HS-27A (cell line): ENCODE results near the gene SLC50A1.

Experiments used
- DNase-seq: peaks from one replicate; pipeline ENCODE4 v3.0.0-alpha.2; 2012; ENCODE audit warnings: low read depth, missing footprints

The SLC50A1 gene

DNA sequence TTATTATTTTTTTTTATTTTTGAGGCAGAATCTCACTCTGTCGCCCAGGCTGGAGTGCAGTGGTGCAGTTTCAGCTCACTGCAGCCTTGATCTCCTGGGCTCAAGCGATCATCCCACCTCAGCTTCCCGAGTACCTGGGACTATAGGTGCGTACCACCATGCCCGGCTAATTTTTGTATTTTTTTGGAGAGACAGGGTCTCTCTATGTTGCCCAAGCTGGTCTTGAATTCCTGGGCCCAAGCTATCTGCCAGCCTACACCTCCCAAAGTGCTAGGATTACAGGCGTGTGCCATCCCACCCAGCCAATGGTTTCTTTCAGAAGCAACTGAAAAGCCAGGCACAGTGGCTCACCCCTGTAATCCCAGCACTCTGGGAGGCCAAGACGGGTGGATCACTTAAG, 35.2 kb downstream of the SLC50A1 start:
- no peak for DNase-seq

DNA sequence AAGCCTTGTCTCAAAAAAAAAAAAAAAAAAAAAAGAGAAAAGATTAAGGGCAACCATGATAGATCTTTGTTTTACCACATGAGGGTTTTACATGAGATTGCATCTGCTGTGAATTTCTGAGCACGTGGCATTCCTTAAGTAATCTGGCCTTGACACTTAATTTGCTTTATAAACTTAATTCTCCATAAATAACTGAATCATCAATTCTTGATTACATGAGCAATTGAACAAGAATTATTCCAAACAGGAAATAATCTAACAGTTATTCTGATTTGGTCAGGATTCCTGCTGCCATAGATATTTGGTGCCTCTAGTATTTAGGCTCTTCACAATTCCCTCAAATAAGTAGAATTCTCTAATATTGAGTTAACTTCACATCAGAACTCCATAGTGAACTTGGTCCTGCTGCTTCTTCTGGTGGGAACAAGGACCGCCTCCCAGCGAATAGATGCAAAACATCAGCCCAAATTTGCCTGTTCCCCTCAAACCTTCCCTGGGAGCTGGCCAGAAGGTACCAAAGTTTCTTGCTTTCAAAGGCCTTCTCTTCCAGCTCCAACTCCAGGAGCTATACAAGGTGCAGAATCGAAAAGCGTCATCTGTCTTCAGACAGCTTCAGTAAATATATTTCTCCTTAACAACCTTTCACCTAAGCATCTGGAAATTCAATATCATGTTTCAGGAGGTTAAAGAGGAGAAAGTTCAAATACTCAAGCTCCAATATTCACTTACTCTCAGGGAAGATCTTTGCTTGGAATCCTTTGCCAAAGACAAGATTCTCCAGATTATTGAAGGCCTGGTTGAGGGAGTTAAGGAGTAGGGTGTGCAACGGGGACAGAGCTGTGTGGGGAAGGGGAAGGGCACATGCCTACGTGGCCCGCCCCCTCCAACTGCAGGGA, 36.4 kb downstream of the SLC50A1 start:
- DNase-seq = no peak

DNA sequence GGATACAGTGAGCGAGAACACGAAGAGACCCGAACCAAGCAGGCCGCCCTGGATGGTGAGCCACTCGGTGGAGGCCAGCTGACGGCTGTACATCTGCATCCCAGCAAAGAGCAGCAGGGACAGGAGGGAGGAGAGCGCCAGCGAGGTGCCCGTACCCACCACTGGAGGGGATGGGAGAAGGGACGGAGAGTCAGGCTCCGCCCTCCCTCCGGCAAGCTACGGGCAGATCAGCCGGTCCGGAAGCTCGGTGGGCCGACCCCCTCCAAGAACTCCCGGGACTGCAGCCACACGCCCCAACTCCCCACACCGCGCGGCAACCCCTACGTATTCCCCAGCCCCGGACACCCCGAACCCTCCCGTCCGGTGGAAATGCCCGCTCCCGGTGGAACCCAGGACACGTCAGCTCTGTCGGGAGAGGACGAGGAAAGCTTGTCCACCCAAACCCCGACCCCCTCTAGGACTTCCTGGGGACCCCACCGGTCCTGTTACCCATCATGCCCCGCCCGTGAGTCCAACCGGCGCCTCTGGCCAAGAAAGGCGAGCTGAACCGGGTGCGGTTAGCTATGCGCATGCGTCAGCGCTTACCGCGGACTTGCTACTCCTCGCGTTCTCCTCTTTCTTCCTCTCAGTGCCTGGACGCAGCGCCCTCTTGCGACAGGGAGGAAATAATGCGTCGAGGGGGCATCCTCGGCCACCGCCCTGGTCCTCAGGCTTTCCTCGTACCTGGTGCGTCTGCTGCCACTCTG, 37.3 kb downstream of the SLC50A1 start, which contains the start of gene KRTCAP2:
Gene KRTCAP2 (minus strand): TSS at position 573 of the 746 bp plus-strand sequence. CDS start 80 bp downstream, at position 493.
- DNase-seq = peak; percentile 85

DNA sequence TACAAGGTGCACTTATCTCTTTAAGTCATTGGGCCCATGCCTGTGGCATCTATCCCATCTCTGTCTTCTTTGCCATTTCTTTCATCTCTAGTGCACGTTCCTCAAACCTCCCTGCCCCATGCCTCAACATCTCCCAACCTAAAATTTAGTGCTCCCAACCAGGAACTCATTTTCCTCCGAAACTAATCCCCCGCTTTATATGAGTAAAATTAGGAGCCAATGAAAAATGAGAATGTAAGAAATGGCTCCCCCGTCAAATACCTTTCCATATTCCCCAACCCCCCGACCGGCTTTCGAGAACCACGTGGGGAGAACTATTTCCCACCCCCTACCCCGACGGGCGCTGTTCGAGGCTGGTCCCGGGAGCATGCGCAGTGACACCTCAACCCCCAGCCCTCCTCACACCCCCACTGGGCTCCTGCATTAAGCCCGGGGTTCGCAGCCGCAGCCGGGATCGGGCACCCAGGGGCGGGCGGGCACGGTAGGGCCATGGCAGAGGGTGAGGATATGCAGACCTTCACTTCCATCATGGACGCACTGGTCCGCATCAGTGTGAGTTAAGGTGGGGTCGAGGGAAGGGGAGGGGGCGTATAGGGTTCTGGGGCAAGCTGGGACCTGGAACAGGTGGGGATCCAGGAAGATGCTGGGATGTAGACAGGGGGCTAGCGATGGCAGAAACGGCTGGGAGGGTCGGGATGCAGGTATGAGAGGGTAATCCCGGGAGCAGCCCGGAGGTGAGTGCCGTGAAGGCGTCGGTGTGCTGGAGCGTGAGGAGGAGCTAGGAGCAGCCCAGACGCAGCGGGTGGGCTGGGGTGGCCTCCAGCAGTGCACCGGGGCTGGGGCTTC, 38.0 kb downstream of the SLC50A1 start, which contains the start of gene TRIM46:
Gene TRIM46 (plus strand): TSS at position 372 of the 846 bp plus-strand sequence. CDS start 118 bp downstream, at position 490.
- DNase-seq = peak; percentile 20

DNA sequence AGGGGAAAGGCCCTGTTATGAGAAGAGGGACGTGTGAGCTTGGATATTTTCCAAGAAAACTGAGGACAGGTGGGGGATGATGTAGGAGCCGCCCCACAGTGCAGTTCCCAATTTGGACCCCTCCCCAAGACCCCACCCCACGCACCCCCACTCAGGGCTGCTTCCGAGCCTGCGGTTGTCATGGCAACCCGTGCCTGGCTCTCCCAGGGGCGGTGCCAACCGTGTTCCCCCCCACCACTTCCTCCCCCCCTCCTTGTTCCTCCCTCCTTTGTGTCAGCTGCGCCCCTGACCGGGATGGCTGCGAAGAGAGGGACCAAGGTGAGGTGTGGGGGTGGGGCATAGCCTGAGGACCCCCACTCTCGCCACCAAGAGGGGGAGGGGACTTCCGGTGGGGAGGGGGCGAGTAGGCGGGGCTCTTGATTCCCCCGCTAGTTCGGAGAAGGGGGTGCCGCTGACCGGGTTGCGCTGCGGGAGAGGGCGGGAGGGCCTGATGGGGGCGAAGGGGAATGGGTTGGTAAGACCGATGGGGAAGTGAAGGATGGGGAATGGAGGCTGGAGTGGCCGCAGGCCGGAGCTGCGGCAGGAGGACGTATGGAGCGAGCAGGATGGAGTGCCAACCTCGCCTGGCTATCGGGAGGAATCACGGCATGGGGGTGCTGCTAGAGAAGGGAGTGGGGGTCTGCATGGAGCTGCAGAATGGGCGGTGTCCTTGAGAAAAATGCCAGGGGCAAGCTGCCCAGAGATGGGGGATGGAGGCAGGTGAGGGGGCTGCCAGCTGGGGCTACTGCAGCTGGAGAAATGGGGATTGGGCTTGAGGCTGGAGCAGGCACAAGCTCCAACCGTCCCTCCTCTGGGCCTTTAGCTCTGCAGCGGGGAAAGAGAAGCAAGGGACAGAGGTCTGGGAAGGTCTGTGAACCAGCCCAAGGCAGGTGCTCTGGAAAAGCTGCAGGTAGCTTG, 39.0 kb downstream of the SLC50A1 start:
- DNase-seq = no peak

DNA sequence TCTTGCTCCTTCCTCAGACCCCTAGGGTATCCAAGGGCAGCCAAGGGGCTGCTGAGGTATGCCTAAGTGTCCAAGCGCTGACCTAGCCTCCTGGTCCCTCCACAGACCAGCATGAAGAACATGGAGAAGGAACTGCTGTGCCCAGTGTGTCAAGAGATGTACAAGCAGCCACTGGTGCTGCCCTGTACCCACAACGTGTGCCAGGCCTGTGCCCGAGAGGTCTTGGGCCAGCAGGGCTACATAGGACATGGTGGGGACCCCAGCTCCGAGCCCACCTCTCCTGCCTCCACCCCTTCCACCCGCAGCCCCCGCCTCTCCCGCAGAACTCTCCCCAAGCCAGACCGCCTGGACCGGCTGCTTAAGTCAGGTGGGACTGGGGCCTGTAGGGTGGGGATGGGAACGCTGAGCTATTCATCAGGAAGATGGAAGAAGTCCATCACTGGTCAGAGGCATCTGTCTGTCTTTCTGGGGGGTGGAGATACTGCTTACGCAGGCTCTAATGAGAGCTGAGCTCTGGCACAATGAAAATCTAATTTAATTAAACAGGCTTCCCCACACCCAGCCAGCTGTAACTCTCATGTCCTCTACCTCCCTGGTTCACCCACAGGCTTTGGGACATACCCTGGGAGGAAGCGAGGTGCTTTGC, 39.8 kb downstream of the SLC50A1 start:
- DNase-seq = no peak

DNA sequence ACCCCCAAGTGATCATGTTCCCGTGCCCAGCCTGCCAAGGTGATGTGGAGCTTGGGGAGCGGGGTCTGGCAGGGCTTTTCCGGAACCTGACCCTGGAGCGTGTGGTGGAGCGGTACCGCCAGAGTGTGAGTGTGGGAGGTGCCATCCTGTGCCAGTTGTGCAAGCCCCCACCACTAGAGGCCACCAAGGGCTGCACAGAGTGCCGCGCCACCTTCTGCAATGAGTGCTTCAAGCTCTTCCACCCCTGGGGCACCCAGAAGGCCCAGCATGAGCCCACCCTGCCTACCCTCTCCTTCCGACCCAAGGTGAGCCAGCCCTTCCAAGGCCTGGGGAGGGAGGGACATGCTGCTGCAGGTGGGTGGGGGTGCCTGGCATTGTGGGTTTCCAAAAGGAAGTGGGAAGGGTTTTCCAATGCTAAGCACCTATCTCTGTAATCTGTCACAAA, 40.3 kb downstream of the SLC50A1 start:
- no peak for DNase-seq

DNA sequence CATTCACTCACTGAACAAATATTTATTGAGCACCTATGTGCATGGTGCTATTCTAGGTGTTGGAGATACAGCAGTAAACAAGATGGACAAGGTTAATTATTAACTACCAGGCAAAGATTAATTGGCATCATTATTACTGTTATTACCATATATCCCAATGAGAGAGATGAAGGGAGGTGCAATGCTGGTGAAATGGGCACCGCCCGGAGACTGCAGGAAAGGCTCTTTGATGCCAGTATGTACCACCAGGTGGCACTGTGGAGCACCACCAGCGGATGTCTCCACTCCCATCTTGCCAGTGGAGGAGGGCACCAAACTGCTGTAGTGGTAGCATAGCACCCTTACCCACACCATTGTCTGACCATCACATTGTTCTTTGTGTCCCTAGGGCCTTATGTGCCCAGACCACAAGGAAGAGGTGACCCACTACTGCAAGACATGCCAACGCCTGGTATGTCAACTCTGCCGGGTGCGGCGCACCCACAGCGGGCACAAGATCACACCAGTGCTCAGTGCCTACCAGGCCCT, 41.0 kb downstream of the SLC50A1 start:
- DNase-seq = peak; percentile 36

DNA sequence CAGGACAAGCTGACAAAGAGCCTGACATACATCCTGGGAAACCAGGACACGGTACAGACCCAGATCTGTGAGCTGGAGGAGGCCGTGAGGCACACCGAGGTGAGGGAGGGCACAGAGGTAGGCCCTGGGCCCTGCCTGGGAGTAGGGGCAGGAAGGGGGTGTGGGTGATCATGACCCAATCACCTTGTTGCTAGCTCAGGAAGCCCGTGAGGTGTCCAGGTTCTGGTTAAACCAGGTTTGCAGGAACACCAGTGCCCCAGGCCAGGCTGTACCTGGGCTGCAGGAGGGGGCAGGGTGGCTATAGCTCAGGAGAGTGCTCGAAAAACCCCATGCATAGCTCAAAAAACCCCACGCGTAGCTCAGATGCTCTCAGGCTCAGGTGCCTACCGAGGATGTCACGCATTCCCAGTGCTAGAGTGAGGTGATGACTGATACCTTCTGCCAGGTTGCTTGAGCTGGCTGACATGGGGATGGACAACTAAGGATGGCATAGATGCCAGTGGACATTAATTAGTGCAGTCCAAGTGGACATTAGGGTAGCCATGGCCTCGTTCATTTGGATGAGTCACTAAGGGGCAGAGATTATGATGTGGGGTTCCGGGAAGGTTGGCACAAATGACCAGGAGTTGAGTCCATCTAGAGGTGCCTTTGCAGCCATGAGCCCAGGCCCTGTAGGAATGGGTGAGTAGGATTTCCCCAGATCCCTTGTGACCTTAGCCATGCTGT, 41.7 kb downstream of the SLC50A1 start:
- no peak for DNase-seq

DNA sequence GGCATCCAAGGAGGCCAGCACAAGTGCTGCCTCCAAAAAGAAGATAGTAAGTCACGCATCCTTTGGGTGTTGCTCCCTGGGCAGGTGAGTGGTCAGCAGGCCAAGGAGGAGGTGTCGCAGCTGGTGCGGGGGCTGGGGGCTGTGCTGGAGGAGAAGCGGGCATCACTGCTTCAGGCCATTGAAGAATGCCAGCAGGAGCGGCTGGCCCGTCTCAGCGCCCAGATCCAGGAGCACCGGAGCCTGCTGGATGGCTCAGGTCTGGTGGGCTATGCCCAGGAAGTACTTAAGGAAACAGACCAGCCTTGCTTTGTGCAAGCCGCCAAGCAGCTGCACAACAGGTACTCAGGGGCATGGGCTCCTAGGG, 42.2 kb downstream of the SLC50A1 start:
- DNase-seq = no peak

DNA sequence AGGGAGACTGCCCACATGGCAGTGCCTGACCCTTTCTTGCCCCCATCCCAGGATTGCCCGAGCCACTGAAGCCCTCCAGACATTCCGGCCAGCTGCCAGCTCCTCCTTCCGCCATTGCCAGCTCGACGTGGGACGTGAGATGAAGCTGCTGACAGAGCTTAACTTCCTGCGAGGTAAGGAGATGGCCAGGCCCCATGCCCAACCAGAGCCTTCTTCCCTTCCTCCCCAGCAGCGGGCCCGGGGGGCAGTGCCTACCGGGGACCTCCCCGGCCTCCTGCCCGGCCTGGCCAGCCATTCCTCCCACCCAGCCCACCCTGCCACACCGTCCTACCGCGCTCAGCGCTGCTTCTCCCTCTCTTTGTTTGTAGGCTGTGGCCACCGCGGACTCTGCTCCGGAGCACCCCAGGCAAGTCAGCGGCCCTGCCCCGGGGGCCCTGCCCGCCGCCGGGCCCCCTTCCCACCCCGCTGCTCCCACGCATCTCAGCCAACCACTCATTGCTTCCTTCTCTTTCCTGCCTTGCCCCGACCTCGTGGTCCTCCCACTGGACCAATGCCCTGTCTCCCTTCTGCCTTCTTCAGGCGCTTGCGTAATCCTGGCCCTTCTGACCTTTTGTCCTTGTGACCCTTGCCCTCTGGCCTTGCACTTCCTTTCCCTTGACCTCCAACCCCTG, 42.9 kb downstream of the SLC50A1 start:
- no peak for DNase-seq

DNA sequence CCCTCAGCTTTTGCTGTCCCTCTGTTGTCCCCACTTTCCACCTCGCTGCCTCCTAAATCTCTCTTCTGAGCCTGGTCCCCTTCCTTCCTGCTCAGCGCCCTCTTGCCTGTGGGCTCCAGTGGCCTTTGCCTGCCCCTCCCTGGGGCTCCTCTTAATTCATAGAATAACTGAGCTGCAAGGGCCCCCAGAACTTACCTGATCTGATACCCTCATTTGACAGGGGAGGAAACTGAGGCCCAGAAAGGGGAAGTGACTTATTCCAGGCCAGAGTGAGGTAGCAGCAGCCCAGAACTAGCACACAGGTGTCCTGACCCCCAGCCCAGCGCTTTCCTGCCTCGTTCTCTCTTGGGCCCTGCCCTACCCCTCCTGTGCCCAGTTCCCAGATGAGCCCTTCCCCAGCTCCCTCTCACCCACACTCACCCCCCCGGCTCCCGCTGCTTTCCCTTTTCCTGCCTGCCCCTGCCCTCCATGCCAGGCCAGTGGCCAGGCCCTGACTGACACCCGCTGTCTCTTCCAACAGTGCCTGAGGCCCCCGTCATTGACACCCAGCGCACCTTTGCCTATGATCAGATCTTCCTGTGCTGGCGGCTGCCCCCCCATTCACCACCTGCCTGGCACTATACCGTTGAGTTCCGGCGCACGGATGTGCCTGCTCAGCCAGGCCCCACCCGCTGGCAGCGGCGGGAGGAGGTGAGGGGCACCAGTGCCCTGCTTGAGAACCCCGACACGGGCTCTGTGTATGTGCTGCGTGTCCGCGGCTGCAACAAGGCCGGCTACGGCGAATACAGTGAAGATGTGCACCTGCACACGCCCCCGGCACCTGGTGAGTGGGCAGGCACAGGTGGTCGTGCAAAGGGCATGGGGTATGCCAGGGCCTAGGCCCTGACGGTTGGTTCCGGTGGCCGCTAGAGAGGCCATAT, 43.7 kb downstream of the SLC50A1 start:
- no peak for DNase-seq

DNA sequence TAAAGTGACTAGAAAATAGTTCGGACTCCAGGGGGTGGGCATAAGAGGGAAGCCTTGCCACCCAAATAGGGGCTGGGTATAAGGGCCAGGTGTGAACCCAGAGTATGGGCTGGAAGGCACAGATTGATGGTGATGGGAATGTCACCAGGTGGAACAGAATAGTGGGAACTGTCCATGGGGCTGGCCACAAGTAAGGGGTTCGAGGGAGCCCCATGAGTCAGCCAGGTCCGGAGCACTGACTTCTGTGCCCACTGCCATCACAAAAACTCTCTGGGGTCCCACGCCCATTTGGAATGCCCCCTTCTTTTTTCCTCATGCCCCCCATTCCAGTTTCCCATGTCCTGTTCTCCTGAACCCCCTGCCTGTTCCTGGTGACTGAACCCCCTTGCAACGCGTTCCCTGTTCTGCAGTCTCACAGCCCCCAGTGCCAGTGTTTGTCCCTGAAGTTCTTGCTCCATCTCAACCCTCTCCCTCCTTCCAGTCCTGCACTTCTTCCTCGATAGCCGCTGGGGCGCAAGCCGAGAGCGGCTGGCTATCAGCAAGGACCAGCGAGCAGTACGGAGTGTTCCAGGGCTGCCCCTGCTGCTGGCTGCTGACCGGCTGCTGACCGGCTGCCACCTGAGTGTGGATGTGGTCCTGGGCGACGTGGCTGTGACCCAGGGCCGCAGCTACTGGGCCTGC, 45.9 kb downstream of the SLC50A1 start:
- DNase-seq = no peak

DNA sequence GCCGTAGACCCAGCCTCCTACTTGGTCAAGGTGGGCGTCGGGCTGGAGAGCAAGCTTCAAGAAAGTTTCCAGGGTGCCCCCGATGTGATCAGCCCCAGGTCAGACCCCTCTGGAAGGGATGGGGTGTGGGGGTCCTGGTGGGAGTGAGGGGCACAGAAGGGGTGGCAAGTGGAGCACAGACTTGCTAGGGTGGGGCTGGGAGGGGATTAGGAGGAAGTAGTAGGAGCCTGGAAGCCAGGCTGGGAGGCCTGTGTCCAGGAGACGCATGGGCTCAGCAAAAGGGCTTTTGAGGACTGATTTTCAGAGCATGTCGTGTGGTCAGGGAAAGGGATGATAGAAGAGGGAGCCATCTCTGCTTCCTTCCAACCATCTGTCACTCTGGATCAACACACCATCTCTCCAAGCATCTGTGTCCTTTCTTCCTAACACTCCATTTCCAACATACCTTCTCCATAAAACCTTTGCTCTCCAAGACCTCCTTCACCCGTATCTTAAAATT, 46.4 kb downstream of the SLC50A1 start:
- no peak for DNase-seq

DNA sequence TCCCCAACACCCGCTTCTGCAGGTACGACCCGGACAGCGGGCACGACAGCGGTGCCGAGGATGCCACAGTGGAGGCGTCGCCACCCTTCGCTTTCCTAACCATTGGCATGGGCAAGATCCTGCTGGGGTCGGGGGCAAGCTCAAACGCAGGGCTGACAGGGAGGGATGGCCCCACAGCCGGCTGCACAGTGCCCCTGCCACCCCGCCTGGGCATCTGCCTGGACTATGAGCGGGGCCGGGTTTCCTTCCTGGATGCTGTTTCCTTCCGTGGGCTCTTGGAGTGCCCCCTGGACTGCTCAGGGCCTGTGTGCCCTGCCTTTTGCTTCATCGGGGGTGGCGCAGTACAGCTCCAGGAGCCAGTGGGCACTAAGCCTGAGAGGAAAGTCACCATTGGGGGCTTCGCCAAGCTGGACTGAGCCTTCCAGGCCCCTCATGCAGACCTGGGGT, 48.1 kb downstream of the SLC50A1 start:
- DNase-seq = no peak

DNA sequence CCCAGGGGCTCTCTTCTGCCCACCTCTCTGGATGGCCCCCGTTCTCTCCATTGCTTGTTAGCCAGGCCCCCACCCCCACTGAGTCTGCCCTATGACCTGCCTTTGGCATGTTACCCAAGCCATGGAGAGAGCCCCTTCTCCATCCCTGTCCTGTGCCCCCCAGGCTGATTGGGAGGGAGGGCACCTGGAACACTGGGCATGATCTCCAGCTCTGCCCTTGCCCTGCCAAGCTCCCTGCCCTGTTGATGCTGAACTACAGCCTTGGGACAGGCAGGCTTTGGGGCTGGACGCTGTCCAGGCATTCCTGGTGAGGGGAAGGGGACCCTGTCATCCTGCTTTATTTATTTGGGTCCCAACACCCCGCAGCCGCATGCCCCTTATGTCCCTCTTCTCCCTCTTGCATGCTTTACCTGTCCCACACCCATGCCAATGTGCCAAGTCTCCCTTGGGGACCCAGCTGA, 48.7 kb downstream of the SLC50A1 start:
- DNase-seq = no peak
